ENCODE results near the gene MARVELD1. TPM values are rescaled to one million over a fixed set of nuclear protein-coding genes. Genes with fewer than 3 reads are reported as not detected.

The MARVELD1 gene
- total RNA-seq, 2 experiments from 2014 or later: 2.8 to 3.0 TPM

DNA sequence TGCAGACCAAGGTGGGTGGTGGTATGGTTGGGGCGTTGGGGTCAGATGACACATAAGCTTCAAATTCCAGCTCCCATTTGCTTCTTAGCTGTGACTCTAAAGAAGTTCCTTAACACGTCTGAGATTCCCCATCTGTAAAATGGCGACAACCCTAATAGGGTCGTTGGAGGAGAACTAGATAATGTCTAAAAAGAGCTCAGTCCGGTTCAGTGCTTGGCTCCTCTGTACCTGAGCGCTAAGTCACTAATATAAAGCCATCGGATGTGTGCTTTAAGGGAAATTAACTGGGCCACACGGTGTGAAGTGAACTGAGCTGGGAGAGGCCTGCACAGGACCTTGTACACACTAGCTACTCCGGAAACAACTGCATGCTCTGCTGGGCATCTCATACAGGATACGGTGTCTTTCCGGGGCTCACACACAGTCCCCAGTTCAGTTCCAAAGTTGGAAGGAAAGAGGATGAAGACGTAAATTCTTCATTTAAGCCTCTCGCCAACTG lies 22.9 kb downstream of the MARVELD1 start:
- Mint-ChIP-seq H3K27me3 (peaks cover 4% of the 10 kb centered on the region), H3K4me3 (peak overlapping the region; percentile 86), H3K36me3 (peaks cover 20% of the 10 kb centered on the region), H3K27ac (peak overlapping the region; percentile 89), H3K9me3 (ENCODE audit: low read depth) (no peaks in the 10 kb centered on the region), H3K4me1 (peaks cover 35% of the 10 kb centered on the region)
- CTCF ChIA-PET: interaction anchor here (0.8 to 15.6 kb wide), 17 partner anchors 11 to 314 kb away, joined by 3 to 355 read pairs (median 5); partner anchors contain the start of genes ANKRD2, AVPI1, GOLGA7B and MARVELD1
- ATAC-seq: peak; percentile 15
- DNase-seq: no peak

GRCh38 chr10:97736902-97737769 lies 23.6 kb downstream of the MARVELD1 start, which contains the start of gene ZFYVE27:
Gene ZFYVE27, plus strand, starts transcription at chr10:97737128. Its CDS starts 1,350 bp downstream, at chr10:97738478.
- peaks cover 22% of the 10 kb centered on the region for H3K36me3 Mint-ChIP-seq
- peaks cover 36% of the 10 kb centered on the region for H3K4me1 Mint-ChIP-seq
- DNase-seq (peak; percentile 97), ATAC-seq (peak; percentile 89)
- H3K4me3 Mint-ChIP-seq: peak within 1 kb of the TSS; percentile 86
- H3K27me3 Mint-ChIP-seq: peaks cover 4% of the 10 kb centered on the region
- H3K9me3 Mint-ChIP-seq (ENCODE audit: low read depth): no peaks in the 10 kb centered on the region
- CTCF ChIA-PET: interaction anchor here (0.8 to 15.6 kb wide), 17 partner anchors 10 to 313 kb away, joined by 3 to 355 read pairs (median 5); partner anchors contain the start of genes ANKRD2, AVPI1, GOLGA7B and MARVELD1
- H3K27ac Mint-ChIP-seq: peak within 1 kb of the TSS; percentile 89

DNA sequence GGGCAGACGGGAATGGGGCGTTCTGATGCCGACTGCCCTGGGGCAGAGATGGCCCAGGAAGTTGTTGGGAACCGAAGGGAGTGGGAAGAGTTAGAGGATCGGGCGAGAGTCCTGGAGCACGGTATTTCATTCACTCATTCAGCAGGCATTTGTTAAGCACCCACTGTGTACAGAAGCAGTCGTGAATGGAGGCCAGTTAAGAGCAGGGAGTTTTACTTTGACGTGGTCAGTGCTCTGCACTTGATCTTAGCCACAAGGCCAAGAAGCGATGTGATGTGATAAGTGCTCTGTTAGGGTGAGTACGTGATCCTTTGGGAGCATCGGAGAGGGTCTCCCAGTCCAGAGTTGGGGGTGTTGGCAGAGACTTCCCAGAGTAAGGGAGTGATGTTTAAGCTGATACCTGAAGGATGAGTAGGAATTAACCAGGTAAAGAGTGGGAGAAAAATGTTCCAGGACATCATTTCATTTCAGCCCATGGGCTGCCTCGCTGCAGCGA lies 24.3 kb downstream of the MARVELD1 start:
- peak overlapping the region; percentile 89 for H3K27ac Mint-ChIP-seq
- peaks cover 4% of the 10 kb centered on the region for H3K27me3 Mint-ChIP-seq
- ATAC-seq (peak; percentile 11), DNase-seq (no peak)
- peak overlapping the region; percentile 86 for H3K4me3 Mint-ChIP-seq
- CTCF ChIA-PET: no interaction called here
- H3K9me3 Mint-ChIP-seq (ENCODE audit: low read depth): no peaks in the 10 kb centered on the region
- H3K36me3 Mint-ChIP-seq: peaks cover 24% of the 10 kb centered on the region
- H3K4me1 Mint-ChIP-seq: peaks cover 38% of the 10 kb centered on the region

DNA sequence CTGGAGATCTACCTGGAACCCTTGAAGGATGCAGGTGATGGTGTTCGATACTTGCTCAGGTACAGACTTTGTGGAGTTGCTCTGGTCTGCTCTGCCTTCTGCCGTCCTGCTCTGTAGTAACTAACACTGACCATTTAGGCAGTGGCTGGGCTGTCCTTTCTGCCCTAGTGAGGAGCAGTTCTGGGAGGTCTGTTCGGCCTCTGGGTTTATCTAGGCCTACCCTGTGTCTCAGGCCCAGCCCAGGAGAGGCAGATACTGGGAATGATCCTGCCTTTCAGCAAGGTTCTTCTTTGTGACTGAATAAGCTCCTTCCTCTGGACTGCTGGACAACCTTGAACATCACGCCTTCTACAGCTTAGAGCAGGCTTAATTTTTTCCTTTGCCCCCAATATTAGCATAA lies 25.1 kb downstream of the MARVELD1 start:
- ATAC-seq: no peak
- H3K27me3 Mint-ChIP-seq: peaks cover 4% of the 10 kb centered on the region
- CTCF ChIA-PET: no interaction called here
- no peak overlapping the region for H3K27ac Mint-ChIP-seq
- peaks cover 42% of the 10 kb centered on the region for H3K4me1 Mint-ChIP-seq
- DNase-seq: no peak
- peak overlapping the region; percentile 86 for H3K4me3 Mint-ChIP-seq
- H3K36me3 Mint-ChIP-seq: peaks cover 26% of the 10 kb centered on the region
- H3K9me3 Mint-ChIP-seq (ENCODE audit: low read depth): no peaks in the 10 kb centered on the region

DNA sequence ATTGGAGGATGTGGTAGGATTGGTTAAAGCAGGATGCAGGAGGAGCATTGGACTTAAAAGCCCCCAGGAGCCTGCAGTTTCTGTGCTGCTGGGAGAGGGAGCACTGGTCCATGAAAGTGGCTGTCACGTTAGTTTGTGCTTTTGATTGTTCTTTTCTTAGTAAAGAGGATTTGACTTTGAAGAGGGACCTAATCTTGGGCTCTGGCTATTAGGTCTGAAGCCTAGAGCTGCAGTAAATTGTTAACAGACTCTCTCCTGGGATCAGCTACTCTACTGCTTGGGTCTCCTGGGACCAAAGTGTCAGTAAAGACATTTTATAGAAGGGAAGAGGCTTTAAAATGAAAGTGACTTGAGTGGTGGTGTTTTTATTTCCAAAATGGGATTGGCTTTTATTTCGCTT lies 27.1 kb downstream of the MARVELD1 start:
- no peak overlapping the region for H3K27ac Mint-ChIP-seq
- peaks cover 42% of the 10 kb centered on the region for H3K4me1 Mint-ChIP-seq
- H3K27me3 Mint-ChIP-seq: peaks cover 2% of the 10 kb centered on the region
- CTCF ChIA-PET: interaction anchor here (1.2 to 1.4 kb wide), 3 partner anchors 12 to 129 kb away, joined by 3 to 4 read pairs (median 3); no protein-coding TSS in a partner anchor
- peaks cover 34% of the 10 kb centered on the region for H3K36me3 Mint-ChIP-seq
- ATAC-seq (no peak), DNase-seq (no peak)
- H3K9me3 Mint-ChIP-seq (ENCODE audit: low read depth): no peaks in the 10 kb centered on the region
- H3K4me3 Mint-ChIP-seq: no peak overlapping the region

- peaks cover 36% of the 10 kb centered on the region for H3K36me3 Mint-ChIP-seq
- no peaks in the 10 kb centered on the region for H3K9me3 Mint-ChIP-seq (ENCODE audit: low read depth)
- H3K4me3 Mint-ChIP-seq: no peak overlapping the region
- CTCF ChIA-PET: interaction anchor here (1.5 to 3.2 kb wide), 3 partner anchors 17 to 42 kb away, joined by 5 to 8 read pairs (median 7); no protein-coding TSS in a partner anchor
- ATAC-seq (no peak), DNase-seq (no peak)
- no peak overlapping the region for H3K27ac Mint-ChIP-seq
- peaks cover 20% of the 10 kb centered on the region for H3K4me1 Mint-ChIP-seq
- no peaks in the 10 kb centered on the region for H3K27me3 Mint-ChIP-seq
These were observed 29.8 kb downstream of the MARVELD1 start for GRCh38 chr10:97743169-97743943.

DNA sequence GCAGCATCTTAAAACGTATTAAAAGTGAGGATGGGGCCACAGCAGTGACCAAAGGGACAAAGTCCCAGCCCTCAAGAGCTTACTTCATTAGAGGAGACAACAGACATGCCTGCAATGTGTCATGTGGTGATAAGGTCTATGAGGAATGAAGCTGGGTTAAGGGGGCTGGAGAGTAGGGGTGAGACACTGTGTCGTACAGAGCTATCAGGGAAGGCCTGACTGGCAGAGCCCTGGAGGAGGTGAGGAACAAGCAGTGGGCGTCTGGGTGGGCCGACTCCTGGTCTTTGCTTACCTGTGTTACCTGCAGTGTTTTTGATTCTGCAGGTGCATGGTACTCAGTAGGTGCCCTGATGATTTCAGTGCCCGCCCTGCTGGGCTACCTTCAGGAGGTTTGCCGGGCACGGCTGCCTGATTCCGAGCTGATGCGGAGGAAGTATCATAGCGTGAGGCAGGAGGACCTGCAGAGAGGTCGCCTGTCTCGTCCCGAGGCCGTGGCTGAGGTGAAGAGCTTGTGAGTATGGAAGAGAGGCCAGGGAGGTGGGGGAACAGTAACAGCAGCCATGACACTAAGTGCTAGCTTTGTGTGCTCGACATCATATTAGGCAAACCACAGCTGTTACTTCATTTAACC lies 31.0 kb downstream of the MARVELD1 start:
- DNase-seq (no peak), ATAC-seq (no peak)
- H3K27ac Mint-ChIP-seq: peak overlapping the region; percentile 6
- CTCF ChIA-PET: interaction anchor here (1.5 to 3.2 kb wide), 3 partner anchors 16 to 43 kb away, joined by 5 to 8 read pairs (median 7); no protein-coding TSS in a partner anchor
- no peak overlapping the region for H3K4me3 Mint-ChIP-seq
- no peaks in the 10 kb centered on the region for H3K27me3 Mint-ChIP-seq
- peaks cover 15% of the 10 kb centered on the region for H3K4me1 Mint-ChIP-seq
- H3K36me3 Mint-ChIP-seq: peaks cover 37% of the 10 kb centered on the region
- H3K9me3 Mint-ChIP-seq (ENCODE audit: low read depth): no peaks in the 10 kb centered on the region

DNA sequence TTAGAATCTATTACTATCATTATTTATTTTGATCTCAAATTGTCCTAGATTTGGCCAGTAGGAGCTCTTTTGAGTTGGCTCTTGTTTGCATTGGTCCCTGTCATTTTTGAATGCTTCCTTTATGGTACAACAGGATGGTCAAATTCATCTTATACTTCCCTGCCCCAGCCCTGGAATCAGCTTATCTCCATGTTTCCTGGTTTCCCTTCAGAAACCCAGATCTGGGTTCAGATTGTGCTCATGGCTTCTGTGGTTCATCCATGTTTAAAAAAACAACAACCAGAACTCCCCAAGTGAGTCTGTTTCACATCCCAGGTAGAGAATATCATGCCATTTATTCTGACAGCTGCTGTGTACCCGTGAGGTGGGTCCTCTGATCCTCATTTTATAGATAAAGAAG lies 34.0 kb downstream of the MARVELD1 start:
- H3K4me1 Mint-ChIP-seq: peaks cover 4% of the 10 kb centered on the region
- no peaks in the 10 kb centered on the region for H3K9me3 Mint-ChIP-seq (ENCODE audit: low read depth)
- ATAC-seq (no peak), DNase-seq (no peak)
- peak overlapping the region; percentile 9 for H3K27ac Mint-ChIP-seq
- CTCF ChIA-PET: interaction anchor here (0.9 to 2.1 kb wide), 5 partner anchors 9 to 61 kb away, joined by 3 to 5 read pairs (median 4); partner anchors contain the start of genes AVPI1 and ZFYVE27
- no peaks in the 10 kb centered on the region for H3K27me3 Mint-ChIP-seq
- H3K36me3 Mint-ChIP-seq: peaks cover 25% of the 10 kb centered on the region
- no peak overlapping the region for H3K4me3 Mint-ChIP-seq

GRCh38 chr10:97748116-97748515 lies 34.6 kb downstream of the MARVELD1 start:
- Mint-ChIP-seq H3K36me3 (peaks cover 25% of the 10 kb centered on the region), H3K9me3 (ENCODE audit: low read depth) (no peaks in the 10 kb centered on the region), H3K27me3 (no peaks in the 10 kb centered on the region)

GRCh38 chr10:97752956-97753355 lies 39.4 kb downstream of the MARVELD1 start:
- Mint-ChIP-seq H3K4me3 (no peak overlapping the region), H3K9me3 (ENCODE audit: low read depth) (no peaks in the 10 kb centered on the region), H3K36me3 (peaks cover 28% of the 10 kb centered on the region), H3K4me1 (no peaks in the 10 kb centered on the region), H3K27ac (no peak overlapping the region), H3K27me3 (no peaks in the 10 kb centered on the region)
- ATAC-seq (no peak), DNase-seq (no peak)
- CTCF ChIA-PET: interaction anchor here (1.4 to 1.7 kb wide), 3 partner anchors 10 to 29 kb away, joined by 3 to 4 read pairs (median 3); no protein-coding TSS in a partner anchor

More at GRCh38 chr10:97748116-97748515, 34.6 kb downstream of the MARVELD1 start:
- no peak overlapping the region for H3K4me3 Mint-ChIP-seq
- CTCF ChIA-PET: interaction anchor here (0.9 to 2.1 kb wide), 6 partner anchors 11 to 61 kb away, joined by 3 to 5 read pairs (median 4); partner anchors contain the start of genes AVPI1 and ZFYVE27
- H3K27ac Mint-ChIP-seq: no peak overlapping the region
- ATAC-seq: no peak
- no peak for DNase-seq
- peaks cover 2% of the 10 kb centered on the region for H3K4me1 Mint-ChIP-seq

- no peak for ATAC-seq
- Mint-ChIP-seq H3K4me3 (no peak overlapping the region), H3K27ac (no peak overlapping the region), H3K36me3 (peaks cover 29% of the 10 kb centered on the region), H3K9me3 (ENCODE audit: low read depth) (no peaks in the 10 kb centered on the region), H3K27me3 (no peaks in the 10 kb centered on the region), H3K4me1 (no peaks in the 10 kb centered on the region)
- CTCF ChIA-PET: no interaction called here
- no peak for DNase-seq
These were observed 41.2 kb downstream of the MARVELD1 start for GRCh38 chr10:97754726-97755125.

- no peaks in the 10 kb centered on the region for H3K4me1 Mint-ChIP-seq
- ATAC-seq (no peak), DNase-seq (no peak)
- H3K27me3 Mint-ChIP-seq: no peaks in the 10 kb centered on the region
- H3K27ac Mint-ChIP-seq: no peak overlapping the region
- H3K36me3 Mint-ChIP-seq: peaks cover 28% of the 10 kb centered on the region
- CTCF ChIA-PET: interaction anchor here (0.7 to 1.1 kb wide), 2 partner anchors 19 to 114 kb away, joined by 3 read pairs; partner anchors contain the start of gene ZFYVE27
- H3K4me3 Mint-ChIP-seq: no peak overlapping the region
- no peaks in the 10 kb centered on the region for H3K9me3 Mint-ChIP-seq (ENCODE audit: low read depth)
These were observed 42.2 kb downstream of the MARVELD1 start for GRCh38 chr10:97755718-97756117.

Data from activated CD8-positive, alpha-beta memory T cell treated with anti-CD3 and anti-CD28 coated beads, Interleukin-2, amount 10 ng/mL, durations not matched to agents 7 days and 5 days (primary cell).